HG02938 (cell line): ENCODE results near the gene NRG3.

Experiments used
- ATAC-seq: cut with Tn5 transposase; IDR thresholded peaks from one replicate; pipeline ENCODE4 v1.9.1; 2021; ENCODE audit warnings: mild to moderate bottlenecking, moderate library complexity; ENCODE audit not compliant: unreplicated experiment

Gene NRG3

GRCh38 chr10:82551506-82551905 is 676.5 kb downstream of the NRG3 start:
- no peak for ATAC-seq

GRCh38 chr10:82552267-82552666 is 677.3 kb downstream of the NRG3 start:
- no peak for ATAC-seq

GRCh38 chr10:82554381-82554780 is 679.4 kb downstream of the NRG3 start:
- no peak for ATAC-seq

GRCh38 chr10:82558014-82558607 is 683.1 kb downstream of the NRG3 start:
- ATAC-seq = no peak

- no peak for ATAC-seq
Observed at GRCh38 chr10:82564353-82565196, 689.6 kb downstream of the NRG3 start.

- no peak for ATAC-seq
Observed at GRCh38 chr10:82565197-82565575, 690.2 kb downstream of the NRG3 start.

GRCh38 chr10:82572744-82573143 is 697.8 kb downstream of the NRG3 start:
- no peak for ATAC-seq

- no peak for ATAC-seq
Observed at GRCh38 chr10:82574081-82574480, 699.1 kb downstream of the NRG3 start.

GRCh38 chr10:82575318-82575717 is 700.3 kb downstream of the NRG3 start:
- ATAC-seq = no peak

GRCh38 chr10:82576093-82576492 is 701.1 kb downstream of the NRG3 start:
- ATAC-seq = no peak

GRCh38 chr10:82581940-82582339 is 706.9 kb downstream of the NRG3 start:
- no peak for ATAC-seq

GRCh38 chr10:82591421-82591820 is 716.4 kb downstream of the NRG3 start:
- no peak for ATAC-seq

- no peak for ATAC-seq
Observed at GRCh38 chr10:82597840-82598239, 722.8 kb downstream of the NRG3 start.

GRCh38 chr10:82609845-82610244 is 734.9 kb downstream of the NRG3 start:
- ATAC-seq = no peak

- ATAC-seq = no peak
Observed at GRCh38 chr10:82618007-82618406, 743.0 kb downstream of the NRG3 start.

GRCh38 chr10:82621680-82622079 is 746.7 kb downstream of the NRG3 start:
- ATAC-seq = no peak

- ATAC-seq = no peak
Observed at GRCh38 chr10:82622479-82622878, 747.5 kb downstream of the NRG3 start.

- no peak for ATAC-seq
Observed at GRCh38 chr10:82625512-82626189, 750.7 kb downstream of the NRG3 start.

- no peak for ATAC-seq
Observed at GRCh38 chr10:82628373-82628772, 753.4 kb downstream of the NRG3 start.

GRCh38 chr10:82643076-82643475 is 768.1 kb downstream of the NRG3 start:
- ATAC-seq = no peak

GRCh38 chr10:82643601-82644000 is 768.6 kb downstream of the NRG3 start:
- no peak for ATAC-seq

GRCh38 chr10:82645221-82645620 is 770.2 kb downstream of the NRG3 start:
- ATAC-seq = no peak
